Measurements from ENCODE around the gene CHRM4. TPM values are rescaled to one million over a fixed set of nuclear protein-coding genes. Genes with fewer than 3 reads are reported as not detected.
A peak's percentile ranks its signal among the peaks of the same experiment; 100 is the strongest.

CHRM4 gene
- total and polyA plus RNA-seq, 4 experiments from 2014 or later, result 0.12 to 0.16 TPM; not detected in 2

- ChIA-PET CTCF (ENCODE audit: partially characterized antibody) (interaction anchor here (0.9 to 17.9 kb wide), 7 partner anchors 14 to 184 kb away, joined by 3 to 469 read pairs (median 5); no protein-coding TSS in a partner anchor), POLR2A (ENCODE audit: partially characterized antibody) (interaction anchor here (1.1 to 14.7 kb wide), 6 partner anchors 13 to 427 kb away, joined by 3 to 334 read pairs (median 4); partner anchors contain the start of genes MDK and PEX16)
- Mint-ChIP-seq H3K4me3 (peak overlapping the region; percentile 85 to 95 (median 90)), H3K27ac (peak overlapping the region; percentile 65 to 92 (median 82)), H3K4me1 (peaks cover 54 to 88% (median 74%) of the 10 kb centered on the region in 4 donors), H3K9me3 (peaks cover 0 to 2% (median 0%) of the 10 kb centered on the region in 8 donors), H3K27me3 (peaks cover 0 to 2% of the 10 kb centered on the region in 2 donors), H3K36me3 (peaks cover 6 to 22% of the 10 kb centered on the region in 2 donors)
- H3K9me3 ChIP-seq (ENCODE audit: control insufficient read depth in 1 of 2, low read length in 2 of 2), result no peaks in the 10 kb centered on the region
- intact Hi-C loops (cut with micrococcal nuclease), result loop anchor here (5.0 kb wide), 1 partner anchor 37 kb away; the partner anchor contains the start of gene MDK
- H3K4me3 ChIP-seq (ENCODE audit: low read length in 2 of 2), result peak overlapping the region; percentile 47 to 68
- no peak for DNase-seq
- H3K36me3 ChIP-seq (ENCODE audit: insufficient read depth, low read length), result no peaks in the 10 kb centered on the region
- peaks cover 79% of the 10 kb centered on the region for H3K4me1 ChIP-seq (ENCODE audit: insufficient read depth, low read length)
- peak overlapping the region; percentile 68 for H3K27ac ChIP-seq (ENCODE audit: low read depth, low read length)
- no peaks in the 10 kb centered on the region for H3K27me3 ChIP-seq (ENCODE audit: insufficient read depth, low read length)
Observed at GRCh38 chr11:46345131-46345597, 46.4 kb downstream of the CHRM4 start.

GRCh38 chr11:46343520-46343919, 48.1 kb downstream of the CHRM4 start:
- Histone ChIP-seq H3K27ac (ENCODE audit: low read depth, low read length) (no peak overlapping the region), H3K9me3 (ENCODE audit: control insufficient read depth in 1 of 2, low read length in 2 of 2) (no peaks in the 10 kb centered on the region), H3K4me3 (ENCODE audit: low read length in 2 of 2) (no peak overlapping the region), H3K36me3 (ENCODE audit: insufficient read depth, low read length) (no peaks in the 10 kb centered on the region), H3K4me1 (ENCODE audit: insufficient read depth, low read length) (peaks cover 77% of the 10 kb centered on the region), H3K27me3 (ENCODE audit: insufficient read depth, low read length) (no peaks in the 10 kb centered on the region)
- peaks cover 0 to 2% (median 0%) of the 10 kb centered on the region in 8 donors for H3K9me3 Mint-ChIP-seq
- peak overlapping the region in 3 of 8 donors; percentile 6 to 92 (median 13) for H3K4me3 Mint-ChIP-seq
- peaks cover 0 to 2% of the 10 kb centered on the region in 2 donors for H3K27me3 Mint-ChIP-seq
- CTCF ChIA-PET (ENCODE audit: partially characterized antibody), result interaction anchor here (1.2 to 17.9 kb wide), 6 partner anchors 9 to 29 kb away, joined by 3 to 469 read pairs (median 8); no protein-coding TSS in a partner anchor
- H3K27ac Mint-ChIP-seq, result peak overlapping the region; percentile 16 to 92 (median 66)
- POLR2A ChIA-PET (ENCODE audit: partially characterized antibody), result interaction anchor here (1.1 to 14.7 kb wide), 4 partner anchors 8 to 22 kb away, joined by 6 to 334 read pairs (median 136); no protein-coding TSS in a partner anchor
- peaks cover 45 to 85% (median 70%) of the 10 kb centered on the region in 4 donors for H3K4me1 Mint-ChIP-seq
- intact Hi-C loops (cut with micrococcal nuclease), result no loop called here
- H3K36me3 Mint-ChIP-seq, result peaks cover 0 to 8% of the 10 kb centered on the region in 2 donors
- no peak for DNase-seq

- H3K27ac ChIP-seq (ENCODE audit: low read depth, low read length), result peak overlapping the region; percentile 27
- POLR2A ChIA-PET (ENCODE audit: partially characterized antibody), result interaction anchor here (0.6 to 14.6 kb wide), 5 partner anchors 9 to 222 kb away, joined by 3 to 262 read pairs (median 6); no protein-coding TSS in a partner anchor
- Mint-ChIP-seq H3K4me1 (peaks cover 47 to 94% (median 75%) of the 10 kb centered on the region in 4 donors), H3K27me3 (peaks cover 0 to 2% of the 10 kb centered on the region in 2 donors), H3K9me3 (peaks cover 0 to 2% (median 0%) of the 10 kb centered on the region in 8 donors), H3K36me3 (peaks cover 0 to 8% of the 10 kb centered on the region in 2 donors), H3K4me3 (peak overlapping the region in 6 of 8 donors; percentile 2 to 62 (median 54)), H3K27ac (peak overlapping the region in 6 of 7 donors; percentile 55 to 92 (median 80))
- peak overlapping the region in 1 of 2 donors; percentile 4 for H3K4me3 ChIP-seq (ENCODE audit: low read length in 2 of 2)
- CTCF ChIA-PET (ENCODE audit: partially characterized antibody), result interaction anchor here (1.1 to 17.9 kb wide), 7 partner anchors 10 to 104 kb away, joined by 3 to 469 read pairs (median 4); no protein-coding TSS in a partner anchor
- intact Hi-C loops (cut with micrococcal nuclease), result no loop called here
- DNase-seq, result peak in 1 of 5 donors; percentile 55
- H3K9me3 ChIP-seq (ENCODE audit: control insufficient read depth in 1 of 2, low read length in 2 of 2), result no peaks in the 10 kb centered on the region
- H3K27me3 ChIP-seq (ENCODE audit: insufficient read depth, low read length), result no peaks in the 10 kb centered on the region
- no peaks in the 10 kb centered on the region for H3K36me3 ChIP-seq (ENCODE audit: insufficient read depth, low read length)
- H3K4me1 ChIP-seq (ENCODE audit: insufficient read depth, low read length), result peaks cover 86% of the 10 kb centered on the region
Observed at GRCh38 chr11:46342239-46342638, 49.3 kb downstream of the CHRM4 start.

- no peaks in the 10 kb centered on the region for H3K9me3 ChIP-seq (ENCODE audit: control insufficient read depth in 1 of 2, low read length in 2 of 2)
- ChIA-PET POLR2A (ENCODE audit: partially characterized antibody) (interaction anchor here (1.5 to 14.6 kb wide), 3 partner anchors 10 to 20 kb away, joined by 5 to 262 read pairs (median 10); no protein-coding TSS in a partner anchor), CTCF (ENCODE audit: partially characterized antibody) (interaction anchor here (1.1 to 17.9 kb wide), 6 partner anchors 8 to 45 kb away, joined by 3 to 469 read pairs (median 4); no protein-coding TSS in a partner anchor)
- no peaks in the 10 kb centered on the region for H3K27me3 Mint-ChIP-seq
- peak overlapping the region in 6 of 8 donors; percentile 14 to 78 (median 52) for H3K4me3 Mint-ChIP-seq
- intact Hi-C loops (cut with micrococcal nuclease), result no loop called here
- H3K27ac Mint-ChIP-seq, result peak overlapping the region; percentile 18 to 92 (median 52)
- peaks cover 0 to 2% of the 10 kb centered on the region in 2 donors for H3K36me3 Mint-ChIP-seq
- no peaks in the 10 kb centered on the region for H3K9me3 Mint-ChIP-seq
- H3K27ac ChIP-seq (ENCODE audit: low read depth, low read length), result peak overlapping the region; percentile 27
- peaks cover 44 to 94% (median 73%) of the 10 kb centered on the region in 4 donors for H3K4me1 Mint-ChIP-seq
- no peaks in the 10 kb centered on the region for H3K27me3 ChIP-seq (ENCODE audit: insufficient read depth, low read length)
- H3K4me1 ChIP-seq (ENCODE audit: insufficient read depth, low read length), result peaks cover 81% of the 10 kb centered on the region
- DNase-seq, result no peak
- H3K36me3 ChIP-seq (ENCODE audit: insufficient read depth, low read length), result no peaks in the 10 kb centered on the region
- no peak overlapping the region for H3K4me3 ChIP-seq (ENCODE audit: low read length in 2 of 2)
Observed at GRCh38 chr11:46341454-46341853, 50.1 kb downstream of the CHRM4 start.

GRCh38 chr11:46339816-46340215, 51.8 kb downstream of the CHRM4 start:
- Mint-ChIP-seq H3K27ac (peak overlapping the region in 4 of 7 donors; percentile 21 to 53 (median 42)), H3K4me1 (peaks cover 36 to 90% (median 68%) of the 10 kb centered on the region in 4 donors), H3K4me3 (peak overlapping the region in 1 of 8 donors; percentile 7), H3K36me3 (no peaks in the 10 kb centered on the region), H3K27me3 (no peaks in the 10 kb centered on the region), H3K9me3 (no peaks in the 10 kb centered on the region)
- no peak overlapping the region for H3K4me3 ChIP-seq (ENCODE audit: low read length in 2 of 2)
- no peak for DNase-seq
- H3K4me1 ChIP-seq (ENCODE audit: insufficient read depth, low read length), result peaks cover 81% of the 10 kb centered on the region
- H3K27ac ChIP-seq (ENCODE audit: low read depth, low read length), result no peak overlapping the region
- POLR2A ChIA-PET (ENCODE audit: partially characterized antibody), result interaction anchor here (1.1 to 14.6 kb wide), 3 partner anchors 8 to 13 kb away, joined by 4 to 262 read pairs (median 6); no protein-coding TSS in a partner anchor
- no peaks in the 10 kb centered on the region for H3K27me3 ChIP-seq (ENCODE audit: insufficient read depth, low read length)
- H3K36me3 ChIP-seq (ENCODE audit: insufficient read depth, low read length), result no peaks in the 10 kb centered on the region
- H3K9me3 ChIP-seq (ENCODE audit: control insufficient read depth in 1 of 2, low read length in 2 of 2), result no peaks in the 10 kb centered on the region
- intact Hi-C loops (cut with micrococcal nuclease), result no loop called here
- CTCF ChIA-PET (ENCODE audit: partially characterized antibody), result interaction anchor here (0.7 to 2.0 kb wide), 9 partner anchors 9 to 102 kb away, joined by 3 to 5 read pairs (median 4); no protein-coding TSS in a partner anchor

- Histone ChIP-seq H3K36me3 (ENCODE audit: insufficient read depth, low read length) (no peaks in the 10 kb centered on the region), H3K27me3 (ENCODE audit: insufficient read depth, low read length) (no peaks in the 10 kb centered on the region), H3K9me3 (ENCODE audit: control insufficient read depth in 1 of 2, low read length in 2 of 2) (no peaks in the 10 kb centered on the region), H3K4me1 (ENCODE audit: insufficient read depth, low read length) (peaks cover 84% of the 10 kb centered on the region), H3K27ac (ENCODE audit: low read depth, low read length) (no peak overlapping the region), H3K4me3 (ENCODE audit: low read length in 2 of 2) (no peak overlapping the region)
- no peaks in the 10 kb centered on the region for H3K36me3 Mint-ChIP-seq
- H3K4me3 Mint-ChIP-seq, result peak overlapping the region in 3 of 8 donors; percentile 15 to 57 (median 43)
- peaks cover 32 to 90% (median 68%) of the 10 kb centered on the region in 4 donors for H3K4me1 Mint-ChIP-seq
- H3K9me3 Mint-ChIP-seq, result no peaks in the 10 kb centered on the region
- H3K27me3 Mint-ChIP-seq, result no peaks in the 10 kb centered on the region
- ChIA-PET POLR2A (ENCODE audit: partially characterized antibody) (interaction anchor here (0.8 to 1.7 kb wide), 3 partner anchors 9 to 21 kb away, joined by 3 to 5 read pairs (median 3); partner anchors contain the start of gene DGKZ), CTCF (ENCODE audit: partially characterized antibody) (interaction anchor here (0.7 to 2.0 kb wide), 9 partner anchors 9 to 101 kb away, joined by 3 to 5 read pairs (median 3); no protein-coding TSS in a partner anchor)
- intact Hi-C loops (cut with micrococcal nuclease), result no loop called here
- no peak for DNase-seq
- peak overlapping the region in 5 of 7 donors; percentile 36 to 77 (median 65) for H3K27ac Mint-ChIP-seq
Observed at GRCh38 chr11:46338988-46339666, 52.4 kb downstream of the CHRM4 start.

Data from CD4-positive, alpha-beta memory T cell (primary cell).